Osteoblast (primary cell): ENCODE data around the gene RFTN1. TPM values are rescaled to one million over a fixed set of nuclear protein-coding genes. Genes with fewer than 3 reads are reported as not detected.

Experiments used
- DNase-seq: peaks from one replicate; pipeline ENCODE4 v3.0.0; 2011; ENCODE audit warnings: low spot score, mixed read lengths; ENCODE audit not compliant: insufficient read length; ENCODE audit errors: missing footprints
- H2AFZ ChIP-seq: 2 replicates; pipeline ENCODE4 v1.6.0; 2011; ENCODE audit warnings: mild to moderate bottlenecking, low read length
- H3K27ac ChIP-seq: 2 replicates; pipeline ENCODE4 v1.5.1; 2011; ENCODE audit warnings: mild to moderate bottlenecking, low read depth, low read length, moderate library complexity
- H3K27me3 ChIP-seq: 2 replicates; pipeline ENCODE4 v1.6.0; 2012; ENCODE audit warnings: mild to moderate bottlenecking, control low read depth, inconsistent platforms, low read length, moderate library complexity; ENCODE audit not compliant: insufficient read depth
- H3K36me3 ChIP-seq: 2 replicates; pipeline ENCODE4 v1.5.1; 2011; ENCODE audit warnings: mild to moderate bottlenecking, low read length, control low read depth, moderate library complexity; ENCODE audit not compliant: insufficient read depth
- H3K4me1 ChIP-seq: 2 replicates; pipeline ENCODE4 v1.5.1; 2011; ENCODE audit warnings: mild to moderate bottlenecking, low read length, control low read depth, moderate library complexity; ENCODE audit not compliant: insufficient read depth
- H3K4me2 ChIP-seq: 2 replicates; pipeline ENCODE4 v1.6.0; 2011; ENCODE audit warnings: mild to moderate bottlenecking, low read length; ENCODE audit not compliant: insufficient read depth
- H3K4me3 ChIP-seq: fragments of 200-600 bp; sonication (generic); 3 replicates; pipeline ENCODE4 v1.5.1; 2012; ENCODE audit warnings: mild to moderate bottlenecking, low read length, inconsistent platforms; ENCODE audit not compliant: insufficient read depth
- H3K79me2 ChIP-seq: 2 replicates; pipeline ENCODE4 v1.6.0; 2012; ENCODE audit warnings: mild to moderate bottlenecking, low read length, control low read depth, inconsistent platforms; ENCODE audit not compliant: insufficient read depth
- H3K9me3 ChIP-seq: 2 replicates; pipeline ENCODE4 v1.5.1; 2011; ENCODE audit warnings: low read depth, low read length, control low read depth
- H4K20me1 ChIP-seq: 2 replicates; pipeline ENCODE4 v1.6.0; 2012; ENCODE audit warnings: mild to moderate bottlenecking, low read length, control low read depth; ENCODE audit not compliant: insufficient read depth
- CTCF ChIP-seq: IDR thresholded peaks from 2 replicates; pipeline ENCODE4 v1.5.1; 2011; ENCODE audit warnings: mild to moderate bottlenecking, low read depth, low read length, moderate library complexity; ENCODE audit errors: extremely low read depth
- total RNA-seq: library from RNA; depleted of rRNA; stranded (reverse); fragments of >200 nt; gene quantifications from 2 replicates; pipeline ENCODE4 v1.2.3, GENCODE V29; 2012

The RFTN1 gene
- total RNA-seq, 1 donor = 99.2 TPM

- Histone ChIP-seq H3K27ac (peak overlapping the region; percentile 71), H3K9me3 (no peaks in the 10 kb centered on the region), H3K4me2 (no peak overlapping the region), H4K20me1 (no peaks in the 10 kb centered on the region), H3K4me3 (no peak overlapping the region), H3K4me1 (peaks cover 62% of the 10 kb centered on the region), H3K36me3 (peaks cover 5% of the 10 kb centered on the region), H2AFZ (no peak overlapping the region), H3K79me2 (peaks cover 43% of the 10 kb centered on the region), H3K27me3 (no peaks in the 10 kb centered on the region)
- no peak for TF ChIP-seq CTCF
- DNase-seq = no peak
Measured at GRCh38 chr3:16452261-16452660, 61.2 kb downstream of the RFTN1 start.

GRCh38 chr3:16449369-16449768 is 64.1 kb downstream of the RFTN1 start:
- Histone ChIP-seq H3K4me1 (peaks cover 48% of the 10 kb centered on the region), H3K4me2 (peak overlapping the region; percentile 1), H4K20me1 (no peaks in the 10 kb centered on the region), H3K4me3 (no peak overlapping the region), H3K79me2 (peaks cover 52% of the 10 kb centered on the region), H3K27ac (peak overlapping the region; percentile 43), H2AFZ (no peak overlapping the region), H3K27me3 (no peaks in the 10 kb centered on the region), H3K9me3 (no peaks in the 10 kb centered on the region), H3K36me3 (peaks cover 5% of the 10 kb centered on the region)
- no peak for DNase-seq
- TF ChIP-seq CTCF = no peak

GRCh38 chr3:16448639-16449070 is 64.8 kb downstream of the RFTN1 start:
- no peaks in the 10 kb centered on the region for H4K20me1 ChIP-seq
- peak overlapping the region; percentile 42 for H3K4me2 ChIP-seq
- no peak overlapping the region for H3K4me3 ChIP-seq
- H2AFZ ChIP-seq = no peak overlapping the region
- H3K9me3 ChIP-seq = no peaks in the 10 kb centered on the region
- peak overlapping the region; percentile 89 for H3K27ac ChIP-seq
- peaks cover 5% of the 10 kb centered on the region for H3K36me3 ChIP-seq
- TF ChIP-seq CTCF = no peak
- peaks cover 51% of the 10 kb centered on the region for H3K4me1 ChIP-seq
- peak; percentile 74 for DNase-seq
- peaks cover 48% of the 10 kb centered on the region for H3K79me2 ChIP-seq
- H3K27me3 ChIP-seq = no peaks in the 10 kb centered on the region

DNA sequence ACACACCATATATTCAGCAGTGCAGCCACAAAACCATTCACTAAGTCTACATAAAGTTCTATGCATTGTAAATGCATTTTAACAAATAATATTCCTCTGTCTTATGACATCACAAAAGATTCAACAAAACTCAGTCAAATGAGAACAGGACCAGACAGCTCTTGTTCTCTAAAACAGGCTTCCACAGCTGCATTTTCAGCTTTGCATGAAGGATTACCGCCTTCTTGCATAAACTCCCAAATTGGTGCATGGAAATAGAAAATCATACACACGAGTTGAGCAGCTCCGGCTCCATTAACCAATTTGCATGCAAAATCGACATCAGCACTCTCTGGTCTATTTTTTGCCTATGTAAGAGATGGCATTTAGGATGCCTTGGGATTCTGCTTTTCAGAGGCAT is 66.4 kb downstream of the RFTN1 start:
- Histone ChIP-seq H4K20me1 (no peaks in the 10 kb centered on the region), H3K4me1 (peaks cover 43% of the 10 kb centered on the region), H3K79me2 (peaks cover 55% of the 10 kb centered on the region), H3K36me3 (peaks cover 5% of the 10 kb centered on the region), H3K4me2 (no peak overlapping the region), H3K27me3 (no peaks in the 10 kb centered on the region), H3K4me3 (no peak overlapping the region), H3K9me3 (no peaks in the 10 kb centered on the region), H2AFZ (no peak overlapping the region), H3K27ac (no peak overlapping the region)
- TF ChIP-seq CTCF = no peak
- no peak for DNase-seq
